ENCODE data around the gene NTRK2.

NTRK2 gene

GRCh38 chr9:84917366-84918070 lies 248.0 kb downstream of the NTRK2 start:
- H3K4me3 ChIP-seq (ENCODE audit: low read depth, low read length) = no peak overlapping the region
- no peaks in the 10 kb centered on the region for H3K9me3 ChIP-seq (ENCODE audit: control insufficient read depth, insufficient read depth, low read depth, low read length)
- H3K27ac ChIP-seq (ENCODE audit: extremely low read depth, low read depth, low read length) = no peak overlapping the region
- no peaks in the 10 kb centered on the region for H3K4me1 ChIP-seq (ENCODE audit: control insufficient read depth, insufficient read depth, low read length)
- TF ChIP-seq ZNF214 (tag by site-specific recombination; IDR thresholded peaks at IDR 0.05; ENCODE audit: borderline replicate concordance) (no peak), ZIC2 (tag by site-specific recombination; IDR thresholded peaks at IDR 0.05) (peak; percentile 30)
- CTCF ChIA-PET = interaction anchor here (1.0 to 1.9 kb wide), 2 partner anchors 11 to 37 kb away, joined by 3 to 5 read pairs; no protein-coding TSS in a partner anchor
- POLR2A ChIA-PET = no interaction called here
- no peaks in the 10 kb centered on the region for H3K36me3 ChIP-seq (ENCODE audit: control insufficient read depth in 2 of 2, insufficient read depth in 1 of 2, low read length in 2 of 2)

- no peak for TF ChIP-seq ZNF292 (tag by site-specific recombination; IDR thresholded peaks at IDR 0.05; ENCODE audit: borderline replicate concordance, low read depth)
- TF ChIP-seq ZNF701 (tag by site-specific recombination; IDR thresholded peaks at IDR 0.05) = no peak
- no peak for TF ChIP-seq ZNF202 (tag by site-specific recombination; IDR thresholded peaks at IDR 0.05; ENCODE audit: borderline replicate concordance)
- TF ChIP-seq INSM2 (tag by site-specific recombination; IDR thresholded peaks at IDR 0.05) = no peak
- TF ChIP-seq, protein P1, sequence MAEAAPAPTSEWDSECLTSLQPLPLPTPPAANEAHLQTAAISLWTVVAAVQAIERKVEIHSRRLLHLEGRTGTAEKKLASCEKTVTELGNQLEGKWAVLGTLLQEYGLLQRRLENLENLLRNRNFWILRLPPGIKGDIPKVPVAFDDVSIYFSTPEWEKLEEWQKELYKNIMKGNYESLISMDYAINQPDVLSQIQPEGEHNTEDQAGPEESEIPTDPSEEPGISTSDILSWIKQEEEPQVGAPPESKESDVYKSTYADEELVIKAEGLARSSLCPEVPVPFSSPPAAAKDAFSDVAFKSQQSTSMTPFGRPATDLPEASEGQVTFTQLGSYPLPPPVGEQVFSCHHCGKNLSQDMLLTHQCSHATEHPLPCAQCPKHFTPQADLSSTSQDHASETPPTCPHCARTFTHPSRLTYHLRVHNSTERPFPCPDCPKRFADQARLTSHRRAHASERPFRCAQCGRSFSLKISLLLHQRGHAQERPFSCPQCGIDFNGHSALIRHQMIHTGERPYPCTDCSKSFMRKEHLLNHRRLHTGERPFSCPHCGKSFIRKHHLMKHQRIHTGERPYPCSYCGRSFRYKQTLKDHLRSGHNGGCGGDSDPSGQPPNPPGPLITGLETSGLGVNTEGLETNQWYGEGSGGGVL (tag by site-specific recombination; IDR thresholded peaks at IDR 0.05) = no peak
- TF ChIP-seq KLF10 (tag by site-specific recombination; IDR thresholded peaks at IDR 0.05) = no peak
- TF ChIP-seq, protein P2, sequence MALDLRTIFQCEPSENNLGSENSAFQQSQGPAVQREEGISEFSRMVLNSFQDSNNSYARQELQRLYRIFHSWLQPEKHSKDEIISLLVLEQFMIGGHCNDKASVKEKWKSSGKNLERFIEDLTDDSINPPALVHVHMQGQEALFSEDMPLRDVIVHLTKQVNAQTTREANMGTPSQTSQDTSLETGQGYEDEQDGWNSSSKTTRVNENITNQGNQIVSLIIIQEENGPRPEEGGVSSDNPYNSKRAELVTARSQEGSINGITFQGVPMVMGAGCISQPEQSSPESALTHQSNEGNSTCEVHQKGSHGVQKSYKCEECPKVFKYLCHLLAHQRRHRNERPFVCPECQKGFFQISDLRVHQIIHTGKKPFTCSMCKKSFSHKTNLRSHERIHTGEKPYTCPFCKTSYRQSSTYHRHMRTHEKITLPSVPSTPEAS (tag by site-specific recombination; IDR thresholded peaks at IDR 0.05) = no peak
- TF ChIP-seq SP7 (tag by site-specific recombination; IDR thresholded peaks at IDR 0.05) = no peak
- TF ChIP-seq ZNF132 (tag by site-specific recombination; IDR thresholded peaks at IDR 0.05; ENCODE audit: borderline replicate concordance) = no peak
- Histone ChIP-seq H3K4me1 (ENCODE audit: control insufficient read depth, insufficient read depth, low read length) (no peaks in the 10 kb centered on the region), H3K36me3 (ENCODE audit: control insufficient read depth in 2 of 2, insufficient read depth in 1 of 2, low read length in 2 of 2) (no peaks in the 10 kb centered on the region), H3K9me3 (ENCODE audit: control insufficient read depth, insufficient read depth, low read depth, low read length) (no peaks in the 10 kb centered on the region), H3K4me3 (ENCODE audit: low read depth, low read length) (no peak overlapping the region), H3K27ac (ENCODE audit: extremely low read depth, low read depth, low read length) (no peak overlapping the region)
- CTCF ChIA-PET = interaction anchor here (1.7 kb wide), 1 partner anchor 13 kb away, joined by 17 read pairs; no protein-coding TSS in a partner anchor
- POLR2A ChIA-PET = no interaction called here
Measured at GRCh38 chr9:84919440-84919839, 249.9 kb downstream of the NTRK2 start.

GRCh38 chr9:84921175-84921574 lies 251.6 kb downstream of the NTRK2 start:
- H3K27ac ChIP-seq (ENCODE audit: extremely low read depth, low read depth, low read length) = no peak overlapping the region
- H3K9me3 ChIP-seq (ENCODE audit: control insufficient read depth, insufficient read depth, low read depth, low read length) = no peaks in the 10 kb centered on the region
- POLR2A ChIA-PET = interaction anchor here (0.6 kb wide), 1 partner anchor 1337 kb away, joined by 5 read pairs; no protein-coding TSS in a partner anchor
- CTCF ChIA-PET = interaction anchor here (1.1 to 1.5 kb wide), 2 partner anchors 12 to 224 kb away, joined by 4 to 6 read pairs; no protein-coding TSS in a partner anchor
- H3K36me3 ChIP-seq (ENCODE audit: control insufficient read depth in 2 of 2, insufficient read depth in 1 of 2, low read length in 2 of 2) = no peaks in the 10 kb centered on the region
- H3K4me1 ChIP-seq (ENCODE audit: control insufficient read depth, insufficient read depth, low read length) = no peaks in the 10 kb centered on the region
- no peak overlapping the region for H3K4me3 ChIP-seq (ENCODE audit: low read depth, low read length)
- TF ChIP-seq ZNF510 (tag by site-specific recombination; IDR thresholded peaks at IDR 0.05; ENCODE audit: insufficient replicate concordance) = no peak
- no peak for TF ChIP-seq ZNF132 (tag by site-specific recombination; IDR thresholded peaks at IDR 0.05; ENCODE audit: borderline replicate concordance)
- no peak for TF ChIP-seq ZNF677 (tag by site-specific recombination; IDR thresholded peaks at IDR 0.05)
- TF ChIP-seq ZNF596 (tag by site-specific recombination; IDR thresholded peaks at IDR 0.05) = no peak
- TF ChIP-seq ZBTB17 (tag by site-specific recombination; IDR thresholded peaks at IDR 0.05) = no peak
- TF ChIP-seq ZNF391 (tag by site-specific recombination; IDR thresholded peaks at IDR 0.05; ENCODE audit: borderline replicate concordance, low read depth) = no peak
- TF ChIP-seq ZNF514 (tag by site-specific recombination; IDR thresholded peaks at IDR 0.05) = no peak

All from HEK293 (cell line).